Measurements from ENCODE around the gene MAD1L1. TPM values are rescaled to one million over a fixed set of nuclear protein-coding genes. Genes with fewer than 3 reads are reported as not detected.

MAD1L1 gene
- total and polyA plus RNA-seq, 4 donors: 12.8 to 20.7 (median 16.5) TPM

DNA sequence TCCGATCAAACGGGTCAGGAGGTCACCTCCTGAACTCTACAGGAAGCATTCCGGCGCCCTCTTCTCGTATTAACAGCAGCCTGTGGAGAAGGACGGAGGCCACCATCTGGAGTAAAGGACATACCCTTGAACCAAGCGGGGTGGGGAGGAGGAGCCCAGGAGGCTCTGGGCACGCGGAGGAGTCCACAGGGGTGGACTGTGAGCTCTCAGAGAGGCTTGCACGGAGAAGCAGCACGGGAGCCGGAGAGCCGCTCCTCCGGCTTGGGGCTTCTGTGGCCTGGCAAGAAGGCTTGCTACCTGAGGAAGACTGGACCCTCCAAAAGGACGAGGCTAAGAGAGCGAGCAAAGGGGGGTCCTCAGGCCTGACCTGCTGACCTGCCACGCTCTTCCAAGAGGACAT lies 77.9 kb downstream of the MAD1L1 start:
- no peaks in the 10 kb centered on the region for H3K27me3 ChIP-seq (ENCODE audit: control insufficient read depth in 4 of 4, insufficient read depth in 4 of 4, low read length in 3 of 4)
- H3K4me1 ChIP-seq (ENCODE audit: control insufficient read depth in 4 of 4, insufficient read depth in 4 of 4, low read length in 3 of 4): no peaks in the 10 kb centered on the region
- no peak overlapping the region for H3K4me3 ChIP-seq (ENCODE audit: low read depth in 1 of 3, low read length in 3 of 3)
- H3K9me3 ChIP-seq (ENCODE audit: control insufficient read depth in 4 of 4, low read length in 3 of 4): no peaks in the 10 kb centered on the region
- no peak overlapping the region for H3K27ac ChIP-seq (ENCODE audit: low read depth in 1 of 2, low read length in 2 of 2)
- H3K36me3 ChIP-seq (ENCODE audit: control insufficient read depth in 4 of 4, insufficient read depth in 3 of 4, low read depth in 1 of 4, low read length in 3 of 4): no peaks in the 10 kb centered on the region
- no peak overlapping the region for H3K9ac ChIP-seq (ENCODE audit: low read depth in 1 of 2, low read length in 2 of 2)
- 97% methylated on average over 17 of the region's 17 CpGs for WGBS
- DNase-seq (ENCODE audit: low spot score): no peak
- TF ChIP-seq TAF1 (conservative IDR thresholded peaks at IDR 0.05) (no peak), JUND (IDR thresholded peaks at IDR 0.05) (no peak), RXRA (IDR thresholded peaks at IDR 0.05) (no peak), NR2F2 (IDR thresholded peaks at IDR 0.05) (no peak)

DNA sequence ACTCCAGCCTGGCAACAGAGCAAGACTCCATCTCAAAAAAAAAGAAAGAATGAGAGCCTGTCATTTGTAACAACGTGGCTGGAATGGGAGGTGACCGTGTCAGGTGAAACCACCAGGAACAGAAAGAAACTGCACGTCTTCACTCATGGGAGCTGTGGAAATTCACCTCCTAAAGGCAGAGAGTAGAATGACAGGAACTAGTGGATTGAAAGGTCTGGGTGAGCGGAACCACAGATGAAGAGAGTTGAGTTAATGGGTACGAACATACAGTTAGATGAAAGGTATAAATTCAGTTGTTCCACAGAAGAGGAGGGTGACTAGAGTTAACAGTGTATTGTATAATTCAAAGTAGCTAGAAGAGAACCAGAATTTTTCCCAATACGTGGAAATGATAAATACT lies 78.6 kb downstream of the MAD1L1 start:
- Histone ChIP-seq H3K27ac (ENCODE audit: low read depth in 1 of 2, low read length in 2 of 2) (no peak overlapping the region), H3K9ac (ENCODE audit: low read depth in 1 of 2, low read length in 2 of 2) (no peak overlapping the region), H3K36me3 (ENCODE audit: control insufficient read depth in 4 of 4, insufficient read depth in 3 of 4, low read depth in 1 of 4, low read length in 3 of 4) (no peaks in the 10 kb centered on the region), H3K9me3 (ENCODE audit: control insufficient read depth in 4 of 4, low read length in 3 of 4) (no peaks in the 10 kb centered on the region), H3K27me3 (ENCODE audit: control insufficient read depth in 4 of 4, insufficient read depth in 4 of 4, low read length in 3 of 4) (no peaks in the 10 kb centered on the region), H3K4me3 (ENCODE audit: low read depth in 1 of 3, low read length in 3 of 3) (no peak overlapping the region), H3K4me1 (ENCODE audit: control insufficient read depth in 4 of 4, insufficient read depth in 4 of 4, low read length in 3 of 4) (no peaks in the 10 kb centered on the region)
- TF ChIP-seq RAD21 (IDR thresholded peaks at IDR 0.05) (no peak), FOXA2 (IDR thresholded peaks at IDR 0.05) (no peak), RXRA (IDR thresholded peaks at IDR 0.05) (no peak), EGR1 (IDR thresholded peaks at IDR 0.05; ENCODE audit: low read depth in 2 of 2) (no peak), HNF4G (IDR thresholded peaks at IDR 0.05) (no peak), NR2F2 (IDR thresholded peaks at IDR 0.05) (no peak), CTCF (IDR thresholded peaks at IDR 0.05; ENCODE audit: low read depth, low read length, missing input control) (no peak), SP1 (IDR thresholded peaks at IDR 0.05) (no peak), MAX (IDR thresholded peaks at IDR 0.05) (no peak), YY1 (IDR thresholded peaks at IDR 0.05) (no peak)
- TF ChIP-seq, protein P1, sequence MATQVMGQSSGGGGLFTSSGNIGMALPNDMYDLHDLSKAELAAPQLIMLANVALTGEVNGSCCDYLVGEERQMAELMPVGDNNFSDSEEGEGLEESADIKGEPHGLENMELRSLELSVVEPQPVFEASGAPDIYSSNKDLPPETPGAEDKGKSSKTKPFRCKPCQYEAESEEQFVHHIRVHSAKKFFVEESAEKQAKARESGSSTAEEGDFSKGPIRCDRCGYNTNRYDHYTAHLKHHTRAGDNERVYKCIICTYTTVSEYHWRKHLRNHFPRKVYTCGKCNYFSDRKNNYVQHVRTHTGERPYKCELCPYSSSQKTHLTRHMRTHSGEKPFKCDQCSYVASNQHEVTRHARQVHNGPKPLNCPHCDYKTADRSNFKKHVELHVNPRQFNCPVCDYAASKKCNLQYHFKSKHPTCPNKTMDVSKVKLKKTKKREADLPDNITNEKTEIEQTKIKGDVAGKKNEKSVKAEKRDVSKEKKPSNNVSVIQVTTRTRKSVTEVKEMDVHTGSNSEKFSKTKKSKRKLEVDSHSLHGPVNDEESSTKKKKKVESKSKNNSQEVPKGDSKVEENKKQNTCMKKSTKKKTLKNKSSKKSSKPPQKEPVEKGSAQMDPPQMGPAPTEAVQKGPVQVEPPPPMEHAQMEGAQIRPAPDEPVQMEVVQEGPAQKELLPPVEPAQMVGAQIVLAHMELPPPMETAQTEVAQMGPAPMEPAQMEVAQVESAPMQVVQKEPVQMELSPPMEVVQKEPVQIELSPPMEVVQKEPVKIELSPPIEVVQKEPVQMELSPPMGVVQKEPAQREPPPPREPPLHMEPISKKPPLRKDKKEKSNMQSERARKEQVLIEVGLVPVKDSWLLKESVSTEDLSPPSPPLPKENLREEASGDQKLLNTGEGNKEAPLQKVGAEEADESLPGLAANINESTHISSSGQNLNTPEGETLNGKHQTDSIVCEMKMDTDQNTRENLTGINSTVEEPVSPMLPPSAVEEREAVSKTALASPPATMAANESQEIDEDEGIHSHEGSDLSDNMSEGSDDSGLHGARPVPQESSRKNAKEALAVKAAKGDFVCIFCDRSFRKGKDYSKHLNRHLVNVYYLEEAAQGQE (IDR thresholded peaks at IDR 0.05): no peak
- TF ChIP-seq, protein P2, sequence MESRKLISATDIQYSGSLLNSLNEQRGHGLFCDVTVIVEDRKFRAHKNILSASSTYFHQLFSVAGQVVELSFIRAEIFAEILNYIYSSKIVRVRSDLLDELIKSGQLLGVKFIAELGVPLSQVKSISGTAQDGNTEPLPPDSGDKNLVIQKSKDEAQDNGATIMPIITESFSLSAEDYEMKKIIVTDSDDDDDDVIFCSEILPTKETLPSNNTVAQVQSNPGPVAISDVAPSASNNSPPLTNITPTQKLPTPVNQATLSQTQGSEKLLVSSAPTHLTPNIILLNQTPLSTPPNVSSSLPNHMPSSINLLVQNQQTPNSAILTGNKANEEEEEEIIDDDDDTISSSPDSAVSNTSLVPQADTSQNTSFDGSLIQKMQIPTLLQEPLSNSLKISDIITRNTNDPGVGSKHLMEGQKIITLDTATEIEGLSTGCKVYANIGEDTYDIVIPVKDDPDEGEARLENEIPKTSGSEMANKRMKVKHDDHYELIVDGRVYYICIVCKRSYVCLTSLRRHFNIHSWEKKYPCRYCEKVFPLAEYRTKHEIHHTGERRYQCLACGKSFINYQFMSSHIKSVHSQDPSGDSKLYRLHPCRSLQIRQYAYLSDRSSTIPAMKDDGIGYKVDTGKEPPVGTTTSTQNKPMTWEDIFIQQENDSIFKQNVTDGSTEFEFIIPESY (IDR thresholded peaks at IDR 0.05): no peak
- no peak for DNase-seq (ENCODE audit: low spot score)
- 97% methylated on average over 6 of the region's 6 CpGs for WGBS
